Activated T-helper 17 cell treated with anti-CD3 and anti-CD28 coated beads, Interleukin-2, amount 50 U/mL, for 72 hours (primary cell): Measurements from ENCODE around the gene SPRING1. TPM values are rescaled to one million over a fixed set of nuclear protein-coding genes. Genes with fewer than 3 reads are reported as not detected.

Experiments
- ATAC-seq: fragments of 150-1000 bp; cut with Tn5 transposase; replicated peaks from 2 replicates; pipeline ENCODE4 v1.10.0; 2021; ENCODE audit warnings: mild to moderate bottlenecking, moderate library complexity
- H3K27ac Mint-ChIP-seq: one replicate; pipeline ENCODE4 v1.8.0; 2022; ENCODE audit warnings: mixed read lengths
- H3K27me3 Mint-ChIP-seq: one replicate; pipeline ENCODE4 v1.8.0; 2022; ENCODE audit warnings: mixed read lengths
- H3K36me3 Mint-ChIP-seq: one replicate; pipeline ENCODE4 v1.8.0; 2022; ENCODE audit warnings: low read depth, mild to moderate bottlenecking, mixed read lengths
- H3K4me1 Mint-ChIP-seq: one replicate; pipeline ENCODE4 v1.8.0; 2022; ENCODE audit warnings: mixed read lengths
- H3K4me3 Mint-ChIP-seq: one replicate; pipeline ENCODE4 v1.8.0; 2022; ENCODE audit warnings: mild to moderate bottlenecking, mixed read lengths
- H3K9me3 Mint-ChIP-seq: one replicate; pipeline ENCODE4 v1.8.0; 2022; ENCODE audit warnings: mixed read lengths
- total RNA-seq, 2 donors: library from RNA; stranded (reverse); gene quantifications; one replicate each; pipeline ENCODE4 v1.2.3, GENCODE V29; 2022

SPRING1 gene
- total RNA-seq, 2 donors from 2014 or later, result 17.9 to 32.8 TPM

- ATAC-seq, result no peak
- H3K4me3 Mint-ChIP-seq, result no peak overlapping the region
- peaks cover 18% of the 10 kb centered on the region for H3K36me3 Mint-ChIP-seq
- peaks cover 3% of the 10 kb centered on the region for H3K4me1 Mint-ChIP-seq
- H3K9me3 Mint-ChIP-seq, result no peaks in the 10 kb centered on the region
- no peak overlapping the region for H3K27ac Mint-ChIP-seq
- H3K27me3 Mint-ChIP-seq, result no peaks in the 10 kb centered on the region
Measured at GRCh38 chr12:116727891-116728290, 10.0 kb downstream of the SPRING1 start.

GRCh38 chr12:116727261-116727660 lies 10.6 kb downstream of the SPRING1 start:
- no peak overlapping the region for H3K4me3 Mint-ChIP-seq
- H3K27me3 Mint-ChIP-seq, result no peaks in the 10 kb centered on the region
- H3K4me1 Mint-ChIP-seq, result peaks cover 6% of the 10 kb centered on the region
- no peak for ATAC-seq
- peak overlapping the region; percentile 10 for H3K27ac Mint-ChIP-seq
- H3K36me3 Mint-ChIP-seq, result peaks cover 20% of the 10 kb centered on the region
- H3K9me3 Mint-ChIP-seq, result no peaks in the 10 kb centered on the region

- H3K36me3 Mint-ChIP-seq, result peaks cover 26% of the 10 kb centered on the region
- H3K27me3 Mint-ChIP-seq, result no peaks in the 10 kb centered on the region
- no peaks in the 10 kb centered on the region for H3K9me3 Mint-ChIP-seq
- ATAC-seq, result no peak
- H3K4me1 Mint-ChIP-seq, result peaks cover 12% of the 10 kb centered on the region
- H3K4me3 Mint-ChIP-seq, result no peak overlapping the region
- H3K27ac Mint-ChIP-seq, result peak overlapping the region; percentile 10
Measured at GRCh38 chr12:116726694-116727093, 11.2 kb downstream of the SPRING1 start.

- Mint-ChIP-seq H3K27me3 (no peaks in the 10 kb centered on the region), H3K36me3 (peaks cover 61% of the 10 kb centered on the region), H3K9me3 (no peaks in the 10 kb centered on the region), H3K4me1 (peaks cover 15% of the 10 kb centered on the region), H3K4me3 (no peak overlapping the region), H3K27ac (peak overlapping the region; percentile 30)
- ATAC-seq, result no peak
Measured at GRCh38 chr12:116722245-116722644, 15.6 kb downstream of the SPRING1 start.

GRCh38 chr12:116719731-116720528 lies 17.9 kb downstream of the SPRING1 start:
- H3K36me3 Mint-ChIP-seq, result peaks cover 83% of the 10 kb centered on the region
- no peak overlapping the region for H3K4me3 Mint-ChIP-seq
- H3K27me3 Mint-ChIP-seq, result no peaks in the 10 kb centered on the region
- H3K9me3 Mint-ChIP-seq, result no peaks in the 10 kb centered on the region
- no peak overlapping the region for H3K27ac Mint-ChIP-seq
- no peak for ATAC-seq
- H3K4me1 Mint-ChIP-seq, result peaks cover 15% of the 10 kb centered on the region

GRCh38 chr12:116718655-116719454 lies 19.0 kb downstream of the SPRING1 start:
- peaks cover 86% of the 10 kb centered on the region for H3K36me3 Mint-ChIP-seq
- no peak for ATAC-seq
- no peak overlapping the region for H3K4me3 Mint-ChIP-seq
- H3K27me3 Mint-ChIP-seq, result no peaks in the 10 kb centered on the region
- H3K4me1 Mint-ChIP-seq, result peaks cover 15% of the 10 kb centered on the region
- no peaks in the 10 kb centered on the region for H3K9me3 Mint-ChIP-seq
- H3K27ac Mint-ChIP-seq, result peak overlapping the region; percentile 28

- no peaks in the 10 kb centered on the region for H3K9me3 Mint-ChIP-seq
- peaks cover 13% of the 10 kb centered on the region for H3K4me1 Mint-ChIP-seq
- no peaks in the 10 kb centered on the region for H3K27me3 Mint-ChIP-seq
- H3K36me3 Mint-ChIP-seq, result peaks cover 91% of the 10 kb centered on the region
- H3K27ac Mint-ChIP-seq, result peak overlapping the region; percentile 28
- H3K4me3 Mint-ChIP-seq, result no peak overlapping the region
- no peak for ATAC-seq
Measured at GRCh38 chr12:116717466-116718437, 20.1 kb downstream of the SPRING1 start.

GRCh38 chr12:116714175-116714574 lies 23.7 kb downstream of the SPRING1 start:
- Mint-ChIP-seq H3K4me3 (no peak overlapping the region), H3K27me3 (peaks cover under 1% of the 10 kb centered on the region), H3K9me3 (no peaks in the 10 kb centered on the region), H3K36me3 (peaks cover 59% of the 10 kb centered on the region), H3K27ac (no peak overlapping the region), H3K4me1 (peaks cover under 1% of the 10 kb centered on the region)
- no peak for ATAC-seq

GRCh38 chr12:116713527-116713926 lies 24.3 kb downstream of the SPRING1 start:
- peaks cover 3% of the 10 kb centered on the region for H3K27me3 Mint-ChIP-seq
- peaks cover 7% of the 10 kb centered on the region for H3K4me1 Mint-ChIP-seq
- peak overlapping the region; percentile 38 for H3K27ac Mint-ChIP-seq
- H3K36me3 Mint-ChIP-seq, result peaks cover 53% of the 10 kb centered on the region
- ATAC-seq, result no peak
- no peaks in the 10 kb centered on the region for H3K9me3 Mint-ChIP-seq
- no peak overlapping the region for H3K4me3 Mint-ChIP-seq

- Mint-ChIP-seq H3K9me3 (no peaks in the 10 kb centered on the region), H3K27me3 (peaks cover 3% of the 10 kb centered on the region), H3K4me1 (peaks cover 8% of the 10 kb centered on the region), H3K27ac (peak overlapping the region; percentile 38), H3K4me3 (no peak overlapping the region), H3K36me3 (peaks cover 44% of the 10 kb centered on the region)
- ATAC-seq, result no peak
Measured at GRCh38 chr12:116712458-116713303, 25.2 kb downstream of the SPRING1 start.

- Mint-ChIP-seq H3K4me1 (peaks cover 8% of the 10 kb centered on the region), H3K9me3 (no peaks in the 10 kb centered on the region), H3K4me3 (no peak overlapping the region), H3K27ac (no peak overlapping the region), H3K27me3 (peaks cover 3% of the 10 kb centered on the region), H3K36me3 (peaks cover 23% of the 10 kb centered on the region)
- ATAC-seq, result no peak
Measured at GRCh38 chr12:116710370-116711150, 27.3 kb downstream of the SPRING1 start.

- H3K9me3 Mint-ChIP-seq, result no peaks in the 10 kb centered on the region
- peaks cover 3% of the 10 kb centered on the region for H3K27me3 Mint-ChIP-seq
- no peak overlapping the region for H3K4me3 Mint-ChIP-seq
- no peak for ATAC-seq
- H3K36me3 Mint-ChIP-seq, result peaks cover 18% of the 10 kb centered on the region
- peaks cover 8% of the 10 kb centered on the region for H3K4me1 Mint-ChIP-seq
- no peak overlapping the region for H3K27ac Mint-ChIP-seq
Measured at GRCh38 chr12:116709768-116710167, 28.1 kb downstream of the SPRING1 start.
